ENCODE measurements around the gene DNAJA3. TPM values are rescaled to one million over a fixed set of nuclear protein-coding genes. Genes with fewer than 3 reads are reported as not detected.

DNAJA3 gene
- total RNA-seq, 4 donors from 2014 or later: 41.1 to 70.9 (median 48.7) TPM

GRCh38 chr16:4385789-4386450 lies 39.7 kb upstream of the DNAJA3 start:
- Histone ChIP-seq H3K9me3 (no peaks in the 10 kb centered on the region), H3K27ac (peak overlapping the region; percentile 59), H3K4me3 (no peak overlapping the region), H3K4me1 (peaks cover 67% of the 10 kb centered on the region), H3K27me3 (no peaks in the 10 kb centered on the region), H3K36me3 (peaks cover 58% of the 10 kb centered on the region)
- WGBS: 63% methylated on average over 3 of the region's 11 CpGs
- peak in 1 of 2 donors; percentile 63 for DNase-seq (ENCODE audit: low spot score in 2 of 2)
- TF ChIP-seq, protein P1, sequence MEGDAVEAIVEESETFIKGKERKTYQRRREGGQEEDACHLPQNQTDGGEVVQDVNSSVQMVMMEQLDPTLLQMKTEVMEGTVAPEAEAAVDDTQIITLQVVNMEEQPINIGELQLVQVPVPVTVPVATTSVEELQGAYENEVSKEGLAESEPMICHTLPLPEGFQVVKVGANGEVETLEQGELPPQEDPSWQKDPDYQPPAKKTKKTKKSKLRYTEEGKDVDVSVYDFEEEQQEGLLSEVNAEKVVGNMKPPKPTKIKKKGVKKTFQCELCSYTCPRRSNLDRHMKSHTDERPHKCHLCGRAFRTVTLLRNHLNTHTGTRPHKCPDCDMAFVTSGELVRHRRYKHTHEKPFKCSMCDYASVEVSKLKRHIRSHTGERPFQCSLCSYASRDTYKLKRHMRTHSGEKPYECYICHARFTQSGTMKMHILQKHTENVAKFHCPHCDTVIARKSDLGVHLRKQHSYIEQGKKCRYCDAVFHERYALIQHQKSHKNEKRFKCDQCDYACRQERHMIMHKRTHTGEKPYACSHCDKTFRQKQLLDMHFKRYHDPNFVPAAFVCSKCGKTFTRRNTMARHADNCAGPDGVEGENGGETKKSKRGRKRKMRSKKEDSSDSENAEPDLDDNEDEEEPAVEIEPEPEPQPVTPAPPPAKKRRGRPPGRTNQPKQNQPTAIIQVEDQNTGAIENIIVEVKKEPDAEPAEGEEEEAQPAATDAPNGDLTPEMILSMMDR (IDR thresholded peaks at IDR 0.05): no peak
- TF ChIP-seq EP300 (IDR thresholded peaks at IDR 0.05) (no peak), POLR2A (IDR thresholded peaks at IDR 0.05) (no peak), POLR2AphosphoS5 (IDR thresholded peaks at IDR 0.05) (no peak)

DNA sequence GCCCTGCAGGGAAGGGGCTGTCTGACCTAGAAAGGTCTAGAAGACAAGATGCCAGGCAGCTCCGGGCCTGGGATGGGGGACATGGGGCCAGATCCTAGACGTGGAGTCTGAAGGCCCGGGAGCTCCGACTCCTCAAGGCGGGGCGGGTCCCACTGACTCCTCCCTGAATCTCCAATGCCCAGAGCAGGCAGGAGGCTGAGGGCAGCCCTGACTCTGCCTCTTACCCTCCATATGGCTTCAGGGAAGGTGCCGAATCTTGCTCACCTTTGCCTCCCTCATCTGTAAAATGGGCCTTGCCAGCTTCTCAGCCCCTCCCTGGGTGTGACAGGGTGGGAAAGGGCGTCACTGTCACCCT lies 39.2 kb upstream of the DNAJA3 start:
- Histone ChIP-seq H3K4me3 (no peak overlapping the region), H3K27me3 (no peaks in the 10 kb centered on the region), H3K9me3 (no peaks in the 10 kb centered on the region), H3K36me3 (peaks cover 53% of the 10 kb centered on the region), H3K4me1 (peaks cover 63% of the 10 kb centered on the region), H3K27ac (peak overlapping the region; percentile 59)
- DNase-seq (ENCODE audit: low spot score in 2 of 2): peak in 1 of 2 donors; percentile 76
- TF ChIP-seq POLR2AphosphoS5 (IDR thresholded peaks at IDR 0.05): no peak
- WGBS: 67% methylated on average over 5 of the region's 8 CpGs

GRCh38 chr16:4386951-4387565 lies 38.6 kb upstream of the DNAJA3 start:
- peak in 1 of 2 donors; percentile 62 for DNase-seq (ENCODE audit: low spot score in 2 of 2)
- no peaks in the 10 kb centered on the region for H3K9me3 ChIP-seq
- peaks cover 63% of the 10 kb centered on the region for H3K4me1 ChIP-seq
- TF ChIP-seq, protein P1 (IDR thresholded peaks at IDR 0.05): no peak
- TF ChIP-seq POLR2AphosphoS5 (IDR thresholded peaks at IDR 0.05) (no peak), EP300 (IDR thresholded peaks at IDR 0.05) (no peak), POLR2A (IDR thresholded peaks at IDR 0.05) (no peak)
- 74% methylated on average over 7 of the region's 10 CpGs for WGBS
- no peaks in the 10 kb centered on the region for H3K27me3 ChIP-seq
- no peak overlapping the region for H3K4me3 ChIP-seq
- no peak overlapping the region for H3K27ac ChIP-seq
- peaks cover 46% of the 10 kb centered on the region for H3K36me3 ChIP-seq

DNA sequence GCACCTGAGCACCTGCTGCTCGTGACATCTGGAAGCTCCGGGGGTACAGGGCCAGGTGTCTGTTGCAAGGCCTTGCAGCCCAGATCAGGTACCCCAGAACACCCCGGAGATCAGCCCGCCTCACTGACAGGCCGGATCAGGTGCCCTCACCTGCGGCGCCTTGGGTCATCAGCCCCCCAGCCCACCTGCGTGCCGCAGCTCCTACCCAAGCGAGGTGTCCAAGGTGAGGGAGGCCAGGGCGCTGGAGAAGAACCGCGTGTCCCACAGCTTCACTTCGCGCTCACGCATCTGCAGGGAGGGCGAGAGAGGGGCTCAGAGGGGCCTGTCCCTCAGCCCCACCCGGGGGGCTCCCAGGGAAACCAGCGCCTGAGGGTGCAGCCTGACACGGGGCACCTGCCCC lies 37.9 kb upstream of the DNAJA3 start:
- TF ChIP-seq EP300 (IDR thresholded peaks at IDR 0.05): no peak
- TF ChIP-seq POLR2A (IDR thresholded peaks at IDR 0.05): no peak
- TF ChIP-seq, protein P1 (IDR thresholded peaks at IDR 0.05): no peak
- no peak for TF ChIP-seq POLR2AphosphoS5 (IDR thresholded peaks at IDR 0.05)
- peaks cover 63% of the 10 kb centered on the region for H3K4me1 ChIP-seq
- H3K27ac ChIP-seq: no peak overlapping the region
- H3K4me3 ChIP-seq: no peak overlapping the region
- 90% methylated on average over 2 of the region's 20 CpGs for WGBS
- peaks cover 39% of the 10 kb centered on the region for H3K36me3 ChIP-seq
- H3K27me3 ChIP-seq: no peaks in the 10 kb centered on the region
- no peaks in the 10 kb centered on the region for H3K9me3 ChIP-seq
- peak in 1 of 2 donors; percentile 65 for DNase-seq (ENCODE audit: low spot score in 2 of 2)

DNA sequence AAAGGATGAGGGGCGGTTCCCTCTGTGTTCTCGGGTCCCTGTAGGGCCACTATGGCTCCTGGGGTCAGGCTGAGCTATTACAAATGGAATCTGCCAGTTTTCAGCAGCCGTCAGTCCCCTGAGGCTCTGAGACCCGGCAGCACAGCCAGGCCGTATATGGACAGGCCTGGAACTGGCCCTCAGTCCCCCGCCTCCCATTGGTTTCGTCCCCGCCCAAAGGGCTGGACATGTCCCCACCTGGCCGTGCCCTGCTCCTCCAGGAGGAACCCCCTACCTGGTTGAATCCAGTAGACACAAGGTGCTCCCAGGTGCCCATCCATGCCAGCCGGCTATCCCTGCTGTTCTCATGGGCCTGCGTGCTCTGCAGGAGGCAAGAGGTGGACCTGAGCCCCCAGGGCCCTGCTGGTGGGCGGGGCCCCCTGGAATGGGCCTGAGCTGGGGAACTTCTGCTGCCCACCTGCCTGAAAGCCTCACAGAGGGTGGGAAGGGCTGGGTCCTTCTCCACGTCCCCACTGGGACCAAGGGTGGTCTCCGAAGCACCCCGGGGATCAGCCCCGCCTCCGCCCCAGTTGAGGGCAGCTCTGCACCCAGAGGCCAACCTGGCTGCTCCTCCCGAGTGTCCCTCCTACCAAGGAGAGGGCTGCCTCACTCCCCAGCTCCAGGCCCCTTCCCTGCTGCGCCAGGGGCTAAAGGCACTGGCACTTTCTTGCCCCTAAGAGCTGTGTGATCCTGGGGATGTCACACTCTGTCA lies 37.2 kb upstream of the DNAJA3 start:
- TF ChIP-seq, protein P1 (IDR thresholded peaks at IDR 0.05): no peak
- TF ChIP-seq POLR2A (IDR thresholded peaks at IDR 0.05) (no peak), EP300 (IDR thresholded peaks at IDR 0.05) (no peak), POLR2AphosphoS5 (IDR thresholded peaks at IDR 0.05) (no peak)
- DNase-seq (ENCODE audit: low spot score in 2 of 2): peak in 1 of 2 donors; percentile 68
- Histone ChIP-seq H3K9me3 (no peaks in the 10 kb centered on the region), H3K36me3 (peaks cover 36% of the 10 kb centered on the region), H3K27me3 (no peaks in the 10 kb centered on the region), H3K4me3 (no peak overlapping the region), H3K4me1 (peaks cover 66% of the 10 kb centered on the region), H3K27ac (peak overlapping the region; percentile 65)
- 49% methylated on average over 5 of the region's 19 CpGs for WGBS

Measured in suprapubic skin (tissue), 4 donors.